PFSK-1 (cell line): ENCODE results near the gene SLC16A11.

Source experiments
- FOXP2 ChIP-seq: optimal IDR thresholded peaks from 2 replicates; pipeline ENCODE3; 2011; ENCODE audit warnings: borderline replicate concordance, control low read depth, inconsistent platforms; ENCODE audit not compliant: insufficient read depth; ENCODE audit errors: extremely low read length, extremely low read depth
- POLR2AphosphoS5 ChIP-seq: IDR thresholded peaks from 2 replicates; pipeline ENCODE4 v1.6.1; 2012; ENCODE audit warnings: low read depth, mild to moderate bottlenecking, control low read depth, low read length, moderate library complexity
- SIN3A ChIP-seq: IDR thresholded peaks from 2 replicates; pipeline ENCODE4 v1.6.1; 2012; ENCODE audit warnings: mild to moderate bottlenecking, low read length, moderate library complexity, borderline replicate concordance; ENCODE audit not compliant: insufficient read depth
- TAF1 ChIP-seq: IDR thresholded peaks from 2 replicates; pipeline ENCODE4 v1.6.1; 2012; ENCODE audit warnings: low read length, control low read depth, borderline replicate concordance; ENCODE audit not compliant: insufficient read depth
- TF ChIP-seq, protein P1 (sequence below), 2 experiments: IDR thresholded peaks; 2 replicates each; pipeline versions ENCODE4 v1.6.1 to v1.8.0; 2011 to 2012; ENCODE audit warnings: low read depth in 2 of 2, low read length in 2 of 2, control low read depth in 1 of 2, inconsistent platforms in 1 of 2, mild to moderate bottlenecking in 1 of 2, moderate library complexity in 1 of 2; ENCODE audit not compliant: insufficient read depth in 1 of 2

Gene SLC16A11

GRCh38 chr17:6996256-6997011, 47.5 kb downstream of the SLC16A11 start:
- TF ChIP-seq FOXP2: no peak
- TF ChIP-seq SIN3A: no peak
- TF ChIP-seq POLR2AphosphoS5: no peak
- TF ChIP-seq, protein P1, sequence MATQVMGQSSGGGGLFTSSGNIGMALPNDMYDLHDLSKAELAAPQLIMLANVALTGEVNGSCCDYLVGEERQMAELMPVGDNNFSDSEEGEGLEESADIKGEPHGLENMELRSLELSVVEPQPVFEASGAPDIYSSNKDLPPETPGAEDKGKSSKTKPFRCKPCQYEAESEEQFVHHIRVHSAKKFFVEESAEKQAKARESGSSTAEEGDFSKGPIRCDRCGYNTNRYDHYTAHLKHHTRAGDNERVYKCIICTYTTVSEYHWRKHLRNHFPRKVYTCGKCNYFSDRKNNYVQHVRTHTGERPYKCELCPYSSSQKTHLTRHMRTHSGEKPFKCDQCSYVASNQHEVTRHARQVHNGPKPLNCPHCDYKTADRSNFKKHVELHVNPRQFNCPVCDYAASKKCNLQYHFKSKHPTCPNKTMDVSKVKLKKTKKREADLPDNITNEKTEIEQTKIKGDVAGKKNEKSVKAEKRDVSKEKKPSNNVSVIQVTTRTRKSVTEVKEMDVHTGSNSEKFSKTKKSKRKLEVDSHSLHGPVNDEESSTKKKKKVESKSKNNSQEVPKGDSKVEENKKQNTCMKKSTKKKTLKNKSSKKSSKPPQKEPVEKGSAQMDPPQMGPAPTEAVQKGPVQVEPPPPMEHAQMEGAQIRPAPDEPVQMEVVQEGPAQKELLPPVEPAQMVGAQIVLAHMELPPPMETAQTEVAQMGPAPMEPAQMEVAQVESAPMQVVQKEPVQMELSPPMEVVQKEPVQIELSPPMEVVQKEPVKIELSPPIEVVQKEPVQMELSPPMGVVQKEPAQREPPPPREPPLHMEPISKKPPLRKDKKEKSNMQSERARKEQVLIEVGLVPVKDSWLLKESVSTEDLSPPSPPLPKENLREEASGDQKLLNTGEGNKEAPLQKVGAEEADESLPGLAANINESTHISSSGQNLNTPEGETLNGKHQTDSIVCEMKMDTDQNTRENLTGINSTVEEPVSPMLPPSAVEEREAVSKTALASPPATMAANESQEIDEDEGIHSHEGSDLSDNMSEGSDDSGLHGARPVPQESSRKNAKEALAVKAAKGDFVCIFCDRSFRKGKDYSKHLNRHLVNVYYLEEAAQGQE (IDR thresholded peaks at IDR 0.05; ENCODE audit: insufficient read depth in 1 of 2, low read depth in 2 of 2, low read length in 2 of 2): no peak
- TF ChIP-seq TAF1: no peak

DNA sequence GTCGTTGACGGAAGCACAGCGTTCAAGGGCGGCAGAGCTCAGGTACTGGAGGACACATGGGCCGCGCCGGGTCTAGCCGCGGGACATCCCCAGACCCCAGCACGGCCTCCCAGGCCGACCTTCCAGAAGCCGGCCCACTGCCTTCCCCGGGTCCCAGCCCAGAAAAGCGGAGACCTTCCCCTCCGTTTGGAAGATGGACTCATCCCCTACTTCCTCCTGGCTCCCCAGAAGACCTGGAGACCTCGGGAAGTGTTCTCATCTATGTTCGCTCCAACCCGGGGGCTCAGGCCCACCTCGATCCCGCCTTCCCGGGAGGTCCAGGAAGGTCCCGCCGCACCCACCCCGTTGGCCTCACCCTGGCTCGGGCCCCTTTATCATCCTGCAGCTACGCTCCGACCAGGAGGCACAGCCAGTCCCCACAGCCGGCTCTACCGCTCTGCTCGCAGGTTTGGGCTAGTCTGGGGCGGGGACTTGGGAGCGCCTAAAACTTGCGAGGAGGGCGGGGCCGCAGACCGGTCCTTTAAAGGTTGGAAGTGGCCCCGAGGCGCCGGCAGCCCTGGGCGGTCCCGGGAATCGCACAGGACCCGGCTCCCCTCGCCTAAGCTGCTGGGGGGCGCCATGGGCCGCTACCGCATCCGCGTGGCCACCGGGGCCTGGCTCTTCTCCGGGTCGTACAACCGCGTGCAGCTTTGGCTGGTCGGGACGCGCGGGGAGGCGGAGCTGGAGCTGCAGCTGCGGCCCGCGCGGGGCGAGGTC, 48.2 kb downstream of the SLC16A11 start, which contains the start of gene ALOX12:
TSS of gene ALOX12 (plus strand) at position 550 of the 756 bp plus-strand sequence. CDS start at position 619, 69 bp downstream.
- no peak for TF ChIP-seq FOXP2
- no peak for TF ChIP-seq POLR2AphosphoS5
- no peak for TF ChIP-seq TAF1

DNA sequence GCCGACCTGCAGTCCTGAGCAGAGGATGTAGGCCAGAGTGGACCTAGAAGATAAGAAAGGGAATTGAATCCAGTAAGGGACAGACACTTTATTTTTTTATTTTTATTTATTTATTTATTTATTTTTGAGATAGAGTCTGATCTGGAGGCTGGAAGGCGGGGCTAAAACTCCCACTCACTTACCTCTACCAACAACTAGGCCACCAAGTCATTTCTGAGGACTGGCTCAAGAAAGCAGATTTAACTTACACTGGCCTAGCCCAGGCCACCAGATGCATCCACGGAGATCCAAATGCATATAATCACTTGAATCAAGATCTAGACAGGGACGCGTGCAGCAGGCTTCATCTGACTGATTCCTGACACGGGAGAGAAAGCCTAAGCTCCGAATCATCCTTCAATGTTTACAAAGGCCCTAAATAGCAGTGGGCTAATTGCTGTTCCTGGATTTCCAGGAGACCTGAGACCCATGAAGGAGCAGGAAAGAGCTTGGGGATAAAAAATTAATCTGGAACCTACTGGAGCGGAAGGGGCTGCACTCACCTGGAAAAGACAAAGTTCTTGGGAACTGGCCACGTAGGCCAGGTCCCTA, 49.1 kb downstream of the SLC16A11 start:
- TF ChIP-seq FOXP2: no peak

GRCh38 chr17:6994118-6994598, 49.7 kb downstream of the SLC16A11 start:
- TF ChIP-seq FOXP2 (no peak), TAF1 (no peak), SIN3A (no peak), POLR2AphosphoS5 (no peak)
- TF ChIP-seq, protein P1 (IDR thresholded peaks at IDR 0.05; ENCODE audit: insufficient read depth in 1 of 2, low read depth in 2 of 2, low read length in 2 of 2): no peak
